IMR-90 (cell line): ENCODE measurements around the gene CDK14. TPM values are rescaled to one million over a fixed set of nuclear protein-coding genes. Genes with fewer than 3 reads are reported as not detected.

Experiments
- ATAC-seq: fragments of 200-7000 bp; cut with Tn5 transposase; 2 replicates; pipeline ENCODE4 v1.9.1; 2020; ENCODE audit warnings: low read depth, mild to moderate bottlenecking, moderate library complexity
- BruUV-seq: library from RNA; stranded (reverse); fragments of 400-500 nt; replicated peaks from 2 replicates; lab custom pipeline; 2021; lab: Mats Ljungman, UMichigan
- CTCF ChIA-PET: fragments of 300-600 bp; formaldehyde crosslinking; extraction: SDS; loops from one replicate; lab custom pipeline; 2021; ENCODE audit warnings: antibody characterized with exemption; lab: Yijun Ruan, JAX
- POLR2A ChIA-PET: fragments of 300-600 bp; sonication (Branson Sonifier 250); formaldehyde crosslinking; loops from one replicate; lab custom pipeline; 2022; ENCODE audit warnings: antibody characterized with exemption; ENCODE audit not compliant: unreplicated experiment; lab: Charles Lee
- DNase-seq: peaks from one replicate; pipeline ENCODE4 v3.0.0; 2013
- H2AFZ ChIP-seq: replicated peaks from 2 replicates; pipeline ENCODE3; 2013; ENCODE audit warnings: low read length, mild to moderate bottlenecking; ENCODE audit not compliant: poor library complexity
- H2AK5ac ChIP-seq: 2 replicates; pipeline ENCODE4 v1.6.1; 2013; ENCODE audit warnings: low read depth, low read length, inconsistent platforms
- H2AK9ac ChIP-seq: replicated peaks from 2 replicates; pipeline ENCODE3; 2013; ENCODE audit warnings: mild to moderate bottlenecking, low read depth, low read length, moderate library complexity; ENCODE audit not compliant: poor library complexity
- H2BK120ac ChIP-seq: 2 replicates; pipeline ENCODE4 v1.6.1; 2013; ENCODE audit warnings: low read depth, low read length, inconsistent platforms
- H2BK15ac ChIP-seq: 3 replicates; pipeline ENCODE4 v1.6.1; 2013; ENCODE audit warnings: low read depth, low read length, inconsistent platforms
- H2BK20ac ChIP-seq: 2 replicates; pipeline ENCODE4 v1.6.1; 2013; ENCODE audit warnings: low read depth, mild to moderate bottlenecking, inconsistent platforms, low read length, moderate library complexity
- H2BK5ac ChIP-seq: 2 replicates; pipeline ENCODE4 v1.6.1; 2013; ENCODE audit warnings: mild to moderate bottlenecking, low read depth, low read length, inconsistent platforms; ENCODE audit not compliant: poor library complexity, severe bottlenecking
- H3K14ac ChIP-seq: replicated peaks from 2 replicates; pipeline ENCODE4 v1.6.1; 2013; ENCODE audit warnings: low read depth, low read length, inconsistent platforms
- H3K18ac ChIP-seq: 2 replicates; pipeline ENCODE4 v1.6.1; 2013; ENCODE audit warnings: low read depth, low read length, control low read depth
- H3K23ac ChIP-seq: 2 replicates; pipeline ENCODE4 v1.6.1; 2013; ENCODE audit warnings: low read depth, low read length, inconsistent platforms
- H3K27ac ChIP-seq: 2 replicates; pipeline ENCODE4 v1.5.1; 2013; ENCODE audit warnings: mild to moderate bottlenecking, control low read depth, low read length; ENCODE audit not compliant: insufficient read depth
- H3K27me3 ChIP-seq: 2 replicates; pipeline ENCODE4 v1.6.1; 2013; ENCODE audit warnings: low read length; ENCODE audit not compliant: control insufficient read depth, insufficient read depth
- H3K36me3 ChIP-seq: 2 replicates; pipeline ENCODE4 v1.6.1; 2013; ENCODE audit warnings: low read length, mixed read lengths; ENCODE audit not compliant: control insufficient read depth, insufficient read depth
- H3K4ac ChIP-seq: 2 replicates; pipeline ENCODE4 v1.6.1; 2013; ENCODE audit warnings: low read depth, low read length, inconsistent platforms
- H3K4me1 ChIP-seq: 2 replicates; pipeline ENCODE4 v1.6.1; 2013; ENCODE audit warnings: low read length, mixed read lengths; ENCODE audit not compliant: control insufficient read depth, insufficient read depth
- H3K4me2 ChIP-seq: 2 replicates; pipeline ENCODE4 v1.6.1; 2013; ENCODE audit warnings: low read depth, mild to moderate bottlenecking, control low read depth, low read length, moderate library complexity
- H3K4me3 ChIP-seq: 2 replicates; pipeline ENCODE4 v1.5.1; 2013; ENCODE audit warnings: low read depth, mild to moderate bottlenecking, control low read depth, low read length, moderate library complexity; ENCODE audit not compliant: insufficient read depth
- H3K56ac ChIP-seq: 2 replicates; pipeline ENCODE4 v1.6.1; 2013; ENCODE audit warnings: low read length, inconsistent platforms; ENCODE audit not compliant: insufficient read depth; ENCODE audit errors: extremely low read depth
- H3K79me1 ChIP-seq, 2 experiments: 2 replicates each; pipeline ENCODE4 v1.6.1; 2013; ENCODE audit warnings: low read length in 2 of 2, inconsistent platforms in 1 of 2, low read depth in 1 of 2
- H3K9ac ChIP-seq: 2 replicates; pipeline ENCODE4 v1.6.1; 2013; ENCODE audit warnings: low read depth, low read length, control low read depth
- H3K9me1 ChIP-seq: 2 replicates; pipeline ENCODE4 v1.6.1; 2013; ENCODE audit warnings: low read length, inconsistent platforms; ENCODE audit not compliant: insufficient read depth
- H3K9me3 ChIP-seq: 2 replicates; pipeline ENCODE4 v1.6.1; 2013; ENCODE audit warnings: low read length; ENCODE audit not compliant: control insufficient read depth, insufficient read depth
- H4K20me1 ChIP-seq: 2 replicates; pipeline ENCODE4 v1.6.1; 2013; ENCODE audit warnings: low read length, inconsistent platforms; ENCODE audit not compliant: insufficient read depth
- H4K5ac ChIP-seq: 2 replicates; pipeline ENCODE4 v1.6.1; 2013; ENCODE audit warnings: mild to moderate bottlenecking, low read depth, low read length, control low read depth
- H4K8ac ChIP-seq, 2 experiments: 2 replicates each; pipeline ENCODE4 v1.6.1; 2013; ENCODE audit warnings: low read depth in 2 of 2, low read length in 2 of 2, control low read depth in 1 of 2, inconsistent platforms in 1 of 2
- H4K91ac ChIP-seq: 2 replicates; pipeline ENCODE4 v1.6.1; 2013; ENCODE audit warnings: low read depth, low read length, inconsistent platforms; ENCODE audit not compliant: insufficient read depth
- BHLHE40 ChIP-seq: fragments of 150-350 bp; IDR thresholded peaks from 2 replicates; pipeline ENCODE4 v1.6.1; 2016; ENCODE audit warnings: mild to moderate bottlenecking, low read depth, low read length
- CEBPB ChIP-seq: IDR thresholded peaks from 2 replicates; pipeline ENCODE4 v1.6.1; 2012; ENCODE audit warnings: low read depth, low read length, improper control_type of control experiment
- CHD1 ChIP-seq: IDR thresholded peaks from 2 replicates; pipeline ENCODE4 v1.6.1; 2012; ENCODE audit warnings: low read depth, low read length, improper control_type of control experiment
- FOS ChIP-seq: fragments of 150-350 bp; IDR thresholded peaks from 2 replicates; pipeline ENCODE4 v1.6.1; 2016; ENCODE audit warnings: low read depth, low read length
- MAZ ChIP-seq: IDR thresholded peaks from 2 replicates; pipeline ENCODE4 v1.6.1; 2012; ENCODE audit warnings: low read depth, mild to moderate bottlenecking, low read length, improper control_type of control experiment, moderate library complexity, borderline replicate concordance
- MXI1 ChIP-seq: IDR thresholded peaks from 2 replicates; pipeline ENCODE4 v1.6.1; 2012; ENCODE audit warnings: low read depth, mild to moderate bottlenecking, low read length, moderate library complexity, borderline replicate concordance
- NFE2L2 ChIP-seq: fragments of 150-350 bp; IDR thresholded peaks from 2 replicates; pipeline ENCODE4 v1.6.1; 2016; ENCODE audit warnings: low read depth, mild to moderate bottlenecking, low read length
- POLR2A ChIP-seq: IDR thresholded peaks from 2 replicates; pipeline ENCODE4 v1.6.1; 2012; ENCODE audit warnings: mild to moderate bottlenecking, low read depth, low read length
- RAD21 ChIP-seq: IDR thresholded peaks from 2 replicates; pipeline ENCODE4 v1.6.1; 2012; ENCODE audit warnings: low read length, improper control_type of control experiment
- RFX5 ChIP-seq: IDR thresholded peaks from 2 replicates; pipeline ENCODE4 v1.8.0; 2012; ENCODE audit warnings: low read depth, mild to moderate bottlenecking, low read length, moderate library complexity
- WGBS, 2 experiments: methylation state at CpG; one replicate each; pipeline versions ENCODE4 v1.1.5 to v1.1.7; 2013; ENCODE audit warnings: missing lambda C conversion rate in 2 of 2; ENCODE audit not compliant: insufficient read length in 1 of 2; ENCODE audit errors: extremely low coverage in 2 of 2; 5-methylcytosine and 5-hydroxymethylcytosine counted together
- dilution Hi-C: fragments of 300-500 bp; cut with HindIII; formaldehyde crosslinking; loops from one replicate; pipeline ENCODE4 v1.14.3; 2018; ENCODE audit warnings: low sequenced_read_pairs; ENCODE audit not compliant: unreplicated experiment
- in situ Hi-C: fragments of 300-500 bp; cut with MboI; formaldehyde crosslinking; loops from 3 replicates; pipeline ENCODE4 v1.14.3; 2019; ENCODE audit warnings: low sequenced_read_pairs, inconsistent platforms, mixed read lengths
- intact Hi-C: fragments of 100-400 bp; cut with micrococcal nuclease; formaldehyde crosslinking; loops from 2 replicates; pipeline ENCODE4 v1.10.0; 2022
- polyA plus RNA-seq, 3 experiments: library from polyadenylated mRNA; depleted of rRNA; stranded (reverse); fragments of >200 nt; gene quantifications; 2 replicates each; pipeline ENCODE4 v1.2.3, GENCODE V29; 2012; ENCODE audit warnings: low replicate concordance in 1 of 3
- total RNA-seq: library from RNA; depleted of rRNA; stranded (reverse); fragments of >200 nt; gene quantifications from 2 replicates; pipeline ENCODE4 v1.2.3, GENCODE V29; 2012
- TF ChIP-seq, protein P1 (sequence below): fragments of 150-350 bp; IDR thresholded peaks from 2 replicates; pipeline ENCODE4 v1.6.1; 2016; ENCODE audit warnings: low read depth, mild to moderate bottlenecking, low read length, moderate library complexity, borderline replicate concordance
- TF ChIP-seq, protein P2 (sequence below): conservative IDR thresholded peaks from 2 replicates; pipeline ENCODE4 v1.5.1; 2012; ENCODE audit warnings: mild to moderate bottlenecking, low read depth, low read length, improper control_type of control experiment
- TF ChIP-seq, protein P3 (sequence below): fragments of 150-350 bp; IDR thresholded peaks from 2 replicates; pipeline ENCODE4 v1.6.1; 2017; ENCODE audit warnings: mild to moderate bottlenecking, antibody characterized with exemption, low read length, low read depth

CDK14 gene
- total and polyA plus RNA-seq, 2 of the 4 experiments (the other 2 are of a cell fraction), result 10.1 to 29.6 TPM

DNA sequence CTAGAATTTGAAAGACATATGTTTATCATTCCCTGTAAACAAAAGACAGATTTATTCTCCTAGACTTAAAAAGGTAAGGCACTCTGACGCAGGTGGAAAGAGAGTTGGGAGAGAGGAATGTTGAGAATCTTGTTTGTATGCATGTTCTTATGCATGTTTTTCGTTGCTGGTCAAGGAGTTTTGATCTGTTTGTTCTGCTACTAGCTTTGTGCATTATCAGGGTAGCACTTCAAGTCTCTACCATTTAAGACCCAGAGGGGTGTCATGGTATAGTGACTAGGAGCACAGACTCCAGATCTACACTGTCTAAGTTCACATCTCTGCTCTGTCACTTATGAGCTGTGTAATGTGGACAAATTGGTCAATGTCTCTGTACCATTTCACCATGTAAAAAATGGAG lies 467.9 kb downstream of the CDK14 start:
- ChIA-PET POLR2A (no interaction called here), CTCF (no interaction called here)
- peak overlapping the region; percentile 13; the same call in 1 of the 2 replicates for H2BK120ac ChIP-seq
- H3K4me3 ChIP-seq, result no peak overlapping the region
- BruUV-seq, result no TSS peak
- H3K79me1 ChIP-seq, result no peaks in the 10 kb centered on the region
- no peak overlapping the region for H2BK5ac ChIP-seq
- H4K5ac ChIP-seq, result no peak overlapping the region
- H3K9me3 ChIP-seq, result no peaks in the 10 kb centered on the region
- H4K91ac ChIP-seq, result no peak overlapping the region
- no peak overlapping the region for H3K27ac ChIP-seq
- H2AK5ac ChIP-seq, result no peak overlapping the region
- intact Hi-C loops (no loop called here), in situ Hi-C loops (no loop called here), dilution Hi-C loops (no loop called here)
- no peak overlapping the region; the same call in 1 of the 2 replicates for H2BK20ac ChIP-seq
- peaks cover 3% of the 10 kb centered on the region for H3K9me1 ChIP-seq
- H3K27me3 ChIP-seq, result no peaks in the 10 kb centered on the region
- H3K4me2 ChIP-seq, result no peak overlapping the region
- H4K8ac ChIP-seq, result no peak overlapping the region
- no CpG with 5 or more reads among the region's 2 CpGs for WGBS, 2 experiments
- no peak overlapping the region for H3K56ac ChIP-seq
- H3K4ac ChIP-seq, result no peak overlapping the region
- ATAC-seq, result no peak
- no peak overlapping the region for H3K14ac ChIP-seq
- H4K20me1 ChIP-seq, result no peaks in the 10 kb centered on the region
- TF ChIP-seq CHD1 (no peak), NFE2L2 (no peak), MXI1 (no peak), CEBPB (no peak), MAZ (no peak), FOS (no peak), POLR2A (no peak), BHLHE40 (no peak), RFX5 (no peak), RAD21 (no peak)
- TF ChIP-seq, protein P1, sequence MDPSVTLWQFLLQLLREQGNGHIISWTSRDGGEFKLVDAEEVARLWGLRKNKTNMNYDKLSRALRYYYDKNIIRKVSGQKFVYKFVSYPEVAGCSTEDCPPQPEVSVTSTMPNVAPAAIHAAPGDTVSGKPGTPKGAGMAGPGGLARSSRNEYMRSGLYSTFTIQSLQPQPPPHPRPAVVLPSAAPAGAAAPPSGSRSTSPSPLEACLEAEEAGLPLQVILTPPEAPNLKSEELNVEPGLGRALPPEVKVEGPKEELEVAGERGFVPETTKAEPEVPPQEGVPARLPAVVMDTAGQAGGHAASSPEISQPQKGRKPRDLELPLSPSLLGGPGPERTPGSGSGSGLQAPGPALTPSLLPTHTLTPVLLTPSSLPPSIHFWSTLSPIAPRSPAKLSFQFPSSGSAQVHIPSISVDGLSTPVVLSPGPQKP, result no peak
- TF ChIP-seq, protein P2, sequence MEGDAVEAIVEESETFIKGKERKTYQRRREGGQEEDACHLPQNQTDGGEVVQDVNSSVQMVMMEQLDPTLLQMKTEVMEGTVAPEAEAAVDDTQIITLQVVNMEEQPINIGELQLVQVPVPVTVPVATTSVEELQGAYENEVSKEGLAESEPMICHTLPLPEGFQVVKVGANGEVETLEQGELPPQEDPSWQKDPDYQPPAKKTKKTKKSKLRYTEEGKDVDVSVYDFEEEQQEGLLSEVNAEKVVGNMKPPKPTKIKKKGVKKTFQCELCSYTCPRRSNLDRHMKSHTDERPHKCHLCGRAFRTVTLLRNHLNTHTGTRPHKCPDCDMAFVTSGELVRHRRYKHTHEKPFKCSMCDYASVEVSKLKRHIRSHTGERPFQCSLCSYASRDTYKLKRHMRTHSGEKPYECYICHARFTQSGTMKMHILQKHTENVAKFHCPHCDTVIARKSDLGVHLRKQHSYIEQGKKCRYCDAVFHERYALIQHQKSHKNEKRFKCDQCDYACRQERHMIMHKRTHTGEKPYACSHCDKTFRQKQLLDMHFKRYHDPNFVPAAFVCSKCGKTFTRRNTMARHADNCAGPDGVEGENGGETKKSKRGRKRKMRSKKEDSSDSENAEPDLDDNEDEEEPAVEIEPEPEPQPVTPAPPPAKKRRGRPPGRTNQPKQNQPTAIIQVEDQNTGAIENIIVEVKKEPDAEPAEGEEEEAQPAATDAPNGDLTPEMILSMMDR, result no peak
- TF ChIP-seq, protein P3, sequence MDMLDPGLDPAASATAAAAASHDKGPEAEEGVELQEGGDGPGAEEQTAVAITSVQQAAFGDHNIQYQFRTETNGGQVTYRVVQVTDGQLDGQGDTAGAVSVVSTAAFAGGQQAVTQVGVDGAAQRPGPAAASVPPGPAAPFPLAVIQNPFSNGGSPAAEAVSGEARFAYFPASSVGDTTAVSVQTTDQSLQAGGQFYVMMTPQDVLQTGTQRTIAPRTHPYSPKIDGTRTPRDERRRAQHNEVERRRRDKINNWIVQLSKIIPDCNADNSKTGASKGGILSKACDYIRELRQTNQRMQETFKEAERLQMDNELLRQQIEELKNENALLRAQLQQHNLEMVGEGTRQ, result no peak
- H3K23ac ChIP-seq, result no peak overlapping the region
- H3K4me1 ChIP-seq, result peaks cover 6% of the 10 kb centered on the region; the same call in 1 of the 2 replicates
- H2AFZ ChIP-seq, result no peak overlapping the region
- H2AK9ac ChIP-seq, result no peak overlapping the region
- H3K18ac ChIP-seq, result no peak overlapping the region
- H2BK15ac ChIP-seq, result no peak overlapping the region
- no peak overlapping the region for H3K9ac ChIP-seq
- H3K36me3 ChIP-seq, result no peaks in the 10 kb centered on the region
- DNase-seq, result no peak
